Measurements from ENCODE around the gene SNTG2.

DNA sequence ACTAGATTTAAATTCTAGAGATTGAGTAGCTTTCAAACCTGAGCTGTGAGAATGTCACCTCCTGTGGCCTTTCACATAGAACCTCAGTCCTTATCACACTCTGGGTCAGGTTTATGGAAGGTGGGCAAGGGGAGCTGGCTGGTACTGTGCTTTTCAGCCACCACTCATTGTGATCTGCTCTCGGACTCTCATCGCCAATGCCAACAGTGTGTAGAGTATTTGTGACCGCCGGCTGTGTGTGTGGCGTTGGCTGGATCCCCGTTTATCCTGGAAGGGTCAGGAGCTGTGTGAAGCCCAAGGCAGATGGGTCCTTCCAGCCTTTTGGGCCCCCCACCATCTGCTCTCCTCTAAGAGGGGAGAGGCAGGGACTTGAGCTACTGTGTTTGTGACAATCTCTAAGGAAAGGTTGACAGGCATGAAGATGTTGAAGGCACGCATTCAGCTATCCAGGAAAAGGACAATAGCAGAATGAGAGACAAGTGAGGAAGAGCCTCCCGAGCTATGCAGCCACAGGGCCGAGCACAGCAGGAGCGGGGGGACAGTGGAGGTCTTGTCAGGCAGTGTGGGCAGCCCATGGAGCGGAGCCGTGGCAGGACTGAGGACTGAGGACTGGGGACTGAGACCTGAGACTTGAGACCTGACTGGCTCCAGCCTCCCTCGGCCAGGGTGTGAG, 355.5 kb downstream of the SNTG2 start:
- TF ChIP-seq, protein P1, sequence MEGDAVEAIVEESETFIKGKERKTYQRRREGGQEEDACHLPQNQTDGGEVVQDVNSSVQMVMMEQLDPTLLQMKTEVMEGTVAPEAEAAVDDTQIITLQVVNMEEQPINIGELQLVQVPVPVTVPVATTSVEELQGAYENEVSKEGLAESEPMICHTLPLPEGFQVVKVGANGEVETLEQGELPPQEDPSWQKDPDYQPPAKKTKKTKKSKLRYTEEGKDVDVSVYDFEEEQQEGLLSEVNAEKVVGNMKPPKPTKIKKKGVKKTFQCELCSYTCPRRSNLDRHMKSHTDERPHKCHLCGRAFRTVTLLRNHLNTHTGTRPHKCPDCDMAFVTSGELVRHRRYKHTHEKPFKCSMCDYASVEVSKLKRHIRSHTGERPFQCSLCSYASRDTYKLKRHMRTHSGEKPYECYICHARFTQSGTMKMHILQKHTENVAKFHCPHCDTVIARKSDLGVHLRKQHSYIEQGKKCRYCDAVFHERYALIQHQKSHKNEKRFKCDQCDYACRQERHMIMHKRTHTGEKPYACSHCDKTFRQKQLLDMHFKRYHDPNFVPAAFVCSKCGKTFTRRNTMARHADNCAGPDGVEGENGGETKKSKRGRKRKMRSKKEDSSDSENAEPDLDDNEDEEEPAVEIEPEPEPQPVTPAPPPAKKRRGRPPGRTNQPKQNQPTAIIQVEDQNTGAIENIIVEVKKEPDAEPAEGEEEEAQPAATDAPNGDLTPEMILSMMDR (IDR thresholded peaks at IDR 0.05) = no peak
- TF ChIP-seq POLR2A (IDR thresholded peaks at IDR 0.05) = no peak

All from prostate gland (tissue), 2 donors.